PFSK-1 (cell line): ENCODE data around the gene CCDC170.

ENCODE experiments used
- FOXP2 ChIP-seq: optimal IDR thresholded peaks from 2 replicates; pipeline ENCODE3; 2011; ENCODE audit warnings: borderline replicate concordance, control low read depth, inconsistent platforms; ENCODE audit not compliant: insufficient read depth; ENCODE audit errors: extremely low read length, extremely low read depth
- POLR2AphosphoS5 ChIP-seq: IDR thresholded peaks from 2 replicates; pipeline ENCODE4 v1.6.1; 2012; ENCODE audit warnings: low read depth, mild to moderate bottlenecking, control low read depth, low read length, moderate library complexity
- REST ChIP-seq, 2 experiments: IDR thresholded peaks; 2 replicates each; pipeline versions ENCODE4 v1.6.1 to v1.8.0; 2011 to 2012; ENCODE audit warnings: low read depth in 2 of 2, low read length in 2 of 2, control low read depth in 1 of 2, inconsistent platforms in 1 of 2, mild to moderate bottlenecking in 1 of 2, moderate library complexity in 1 of 2; ENCODE audit not compliant: insufficient read depth in 1 of 2
- SIN3A ChIP-seq: IDR thresholded peaks from 2 replicates; pipeline ENCODE4 v1.6.1; 2012; ENCODE audit warnings: mild to moderate bottlenecking, low read length, moderate library complexity, borderline replicate concordance; ENCODE audit not compliant: insufficient read depth
- TAF1 ChIP-seq: IDR thresholded peaks from 2 replicates; pipeline ENCODE4 v1.6.1; 2012; ENCODE audit warnings: low read length, control low read depth, borderline replicate concordance; ENCODE audit not compliant: insufficient read depth

Gene CCDC170

GRCh38 chr6:151661928-151662327, 168.1 kb downstream of the CCDC170 start:
- TF ChIP-seq POLR2AphosphoS5 = no peak
- no peak for TF ChIP-seq SIN3A
- TF ChIP-seq TAF1 = no peak
- TF ChIP-seq REST (IDR thresholded peaks at IDR 0.05; ENCODE audit: insufficient read depth in 1 of 2, low read depth in 2 of 2, low read length in 2 of 2) = no peak
- no peak for TF ChIP-seq FOXP2

- TF ChIP-seq FOXP2 (no peak), REST (IDR thresholded peaks at IDR 0.05; ENCODE audit: insufficient read depth in 1 of 2, low read depth in 2 of 2, low read length in 2 of 2) (no peak), POLR2AphosphoS5 (no peak), TAF1 (no peak)
Measured at GRCh38 chr6:151663559-151663958, 169.7 kb downstream of the CCDC170 start.

GRCh38 chr6:151664390-151664789, 170.6 kb downstream of the CCDC170 start:
- no peak for TF ChIP-seq FOXP2
- TF ChIP-seq SIN3A = no peak
- no peak for TF ChIP-seq TAF1
- TF ChIP-seq POLR2AphosphoS5 = no peak
- no peak for TF ChIP-seq REST (IDR thresholded peaks at IDR 0.05; ENCODE audit: insufficient read depth in 1 of 2, low read depth in 2 of 2, low read length in 2 of 2)

GRCh38 chr6:151665329-151665728, 171.5 kb downstream of the CCDC170 start:
- no peak for TF ChIP-seq FOXP2
- TF ChIP-seq SIN3A = no peak
- TF ChIP-seq POLR2AphosphoS5 = no peak
- no peak for TF ChIP-seq TAF1
- no peak for TF ChIP-seq REST (IDR thresholded peaks at IDR 0.05; ENCODE audit: insufficient read depth in 1 of 2, low read depth in 2 of 2, low read length in 2 of 2)

- TF ChIP-seq FOXP2 (no peak), REST (IDR thresholded peaks at IDR 0.05; ENCODE audit: insufficient read depth in 1 of 2, low read depth in 2 of 2, low read length in 2 of 2) (no peak), TAF1 (no peak), SIN3A (no peak)
Measured at GRCh38 chr6:151666526-151666925, 172.7 kb downstream of the CCDC170 start.
